WTC11 (cell line): ENCODE results near the gene MEGF9.

Experiments used
- ELF4 ChIP-seq: sonication (generic); formaldehyde crosslinking; IDR thresholded peaks from 2 replicates; pipeline ENCODE4 v1.8.1; 2022; ENCODE audit warnings: low read depth, mild to moderate bottlenecking, moderate library complexity, missing genetic modification reagents
- FOXP1 ChIP-seq: sonication (generic); formaldehyde crosslinking; IDR thresholded peaks from 2 replicates; pipeline ENCODE4 v1.8.0; 2022; ENCODE audit warnings: missing genetic modification reagents, mild to moderate bottlenecking, moderate library complexity, borderline replicate concordance
- OVOL2 ChIP-seq: fragments of 250-450 bp; sonication (Bioruptor Pico); IDR thresholded peaks from 2 replicates; pipeline ENCODE4 v1.9.0; 2021; ENCODE audit warnings: mild to moderate bottlenecking, borderline replicate concordance
- SP1 ChIP-seq: sonication (generic); formaldehyde crosslinking; conservative IDR thresholded peaks from 2 replicates; pipeline ENCODE4 v1.8.1; 2022; ENCODE audit warnings: missing genetic modification reagents
- USF2 ChIP-seq: sonication (generic); formaldehyde crosslinking; IDR thresholded peaks from 2 replicates; pipeline ENCODE4 v1.8.1; 2023; ENCODE audit warnings: mild to moderate bottlenecking, missing genetic modification reagents, moderate library complexity
- ZNF317 ChIP-seq: sonication (generic); formaldehyde crosslinking; IDR thresholded peaks from 2 replicates; pipeline ENCODE4 v1.8.1; 2023; ENCODE audit warnings: low read depth, mild to moderate bottlenecking, moderate library complexity, missing genetic modification reagents, borderline replicate concordance
- TF ChIP-seq, protein P1 (sequence below): sonication (generic); formaldehyde crosslinking; IDR thresholded peaks from 2 replicates; pipeline ENCODE4 v1.8.1; 2022; ENCODE audit warnings: low read depth, missing genetic modification reagents, borderline replicate concordance
- TF ChIP-seq, protein P2 (sequence below): fragments of 200-600 bp; IDR thresholded peaks from 2 replicates; pipeline ENCODE4 v1.8.0; 2022; ENCODE audit warnings: antibody characterized with exemption
- TF ChIP-seq, protein P3 (sequence below): sonication (generic); formaldehyde crosslinking; IDR thresholded peaks from 2 replicates; pipeline ENCODE4 v1.8.0; 2022; ENCODE audit warnings: missing genetic modification reagents
- TF ChIP-seq, protein P4 (sequence below): fragments of 250-450 bp; sonication (Bioruptor Pico); IDR thresholded peaks from 2 replicates; pipeline ENCODE4 v2.1.2; 2022; ENCODE audit warnings: mild to moderate bottlenecking, moderate library complexity
- TF ChIP-seq, protein P5 (sequence below): sonication (generic); formaldehyde crosslinking; IDR thresholded peaks from 2 replicates; pipeline ENCODE4 v1.8.1; 2022; ENCODE audit warnings: missing genetic modification reagents, borderline replicate concordance

GRCh38 chr9:120676767-120677402 is 37.4 kb downstream of the MEGF9 start:
- TF ChIP-seq, protein P1, sequence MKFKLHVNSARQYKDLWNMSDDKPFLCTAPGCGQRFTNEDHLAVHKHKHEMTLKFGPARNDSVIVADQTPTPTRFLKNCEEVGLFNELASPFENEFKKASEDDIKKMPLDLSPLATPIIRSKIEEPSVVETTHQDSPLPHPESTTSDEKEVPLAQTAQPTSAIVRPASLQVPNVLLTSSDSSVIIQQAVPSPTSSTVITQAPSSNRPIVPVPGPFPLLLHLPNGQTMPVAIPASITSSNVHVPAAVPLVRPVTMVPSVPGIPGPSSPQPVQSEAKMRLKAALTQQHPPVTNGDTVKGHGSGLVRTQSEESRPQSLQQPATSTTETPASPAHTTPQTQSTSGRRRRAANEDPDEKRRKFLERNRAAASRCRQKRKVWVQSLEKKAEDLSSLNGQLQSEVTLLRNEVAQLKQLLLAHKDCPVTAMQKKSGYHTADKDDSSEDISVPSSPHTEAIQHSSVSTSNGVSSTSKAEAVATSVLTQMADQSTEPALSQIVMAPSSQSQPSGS (CRISPR knock-in tag): no peak
- TF ChIP-seq, protein P2, sequence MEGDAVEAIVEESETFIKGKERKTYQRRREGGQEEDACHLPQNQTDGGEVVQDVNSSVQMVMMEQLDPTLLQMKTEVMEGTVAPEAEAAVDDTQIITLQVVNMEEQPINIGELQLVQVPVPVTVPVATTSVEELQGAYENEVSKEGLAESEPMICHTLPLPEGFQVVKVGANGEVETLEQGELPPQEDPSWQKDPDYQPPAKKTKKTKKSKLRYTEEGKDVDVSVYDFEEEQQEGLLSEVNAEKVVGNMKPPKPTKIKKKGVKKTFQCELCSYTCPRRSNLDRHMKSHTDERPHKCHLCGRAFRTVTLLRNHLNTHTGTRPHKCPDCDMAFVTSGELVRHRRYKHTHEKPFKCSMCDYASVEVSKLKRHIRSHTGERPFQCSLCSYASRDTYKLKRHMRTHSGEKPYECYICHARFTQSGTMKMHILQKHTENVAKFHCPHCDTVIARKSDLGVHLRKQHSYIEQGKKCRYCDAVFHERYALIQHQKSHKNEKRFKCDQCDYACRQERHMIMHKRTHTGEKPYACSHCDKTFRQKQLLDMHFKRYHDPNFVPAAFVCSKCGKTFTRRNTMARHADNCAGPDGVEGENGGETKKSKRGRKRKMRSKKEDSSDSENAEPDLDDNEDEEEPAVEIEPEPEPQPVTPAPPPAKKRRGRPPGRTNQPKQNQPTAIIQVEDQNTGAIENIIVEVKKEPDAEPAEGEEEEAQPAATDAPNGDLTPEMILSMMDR: no peak
- TF ChIP-seq, protein P3, sequence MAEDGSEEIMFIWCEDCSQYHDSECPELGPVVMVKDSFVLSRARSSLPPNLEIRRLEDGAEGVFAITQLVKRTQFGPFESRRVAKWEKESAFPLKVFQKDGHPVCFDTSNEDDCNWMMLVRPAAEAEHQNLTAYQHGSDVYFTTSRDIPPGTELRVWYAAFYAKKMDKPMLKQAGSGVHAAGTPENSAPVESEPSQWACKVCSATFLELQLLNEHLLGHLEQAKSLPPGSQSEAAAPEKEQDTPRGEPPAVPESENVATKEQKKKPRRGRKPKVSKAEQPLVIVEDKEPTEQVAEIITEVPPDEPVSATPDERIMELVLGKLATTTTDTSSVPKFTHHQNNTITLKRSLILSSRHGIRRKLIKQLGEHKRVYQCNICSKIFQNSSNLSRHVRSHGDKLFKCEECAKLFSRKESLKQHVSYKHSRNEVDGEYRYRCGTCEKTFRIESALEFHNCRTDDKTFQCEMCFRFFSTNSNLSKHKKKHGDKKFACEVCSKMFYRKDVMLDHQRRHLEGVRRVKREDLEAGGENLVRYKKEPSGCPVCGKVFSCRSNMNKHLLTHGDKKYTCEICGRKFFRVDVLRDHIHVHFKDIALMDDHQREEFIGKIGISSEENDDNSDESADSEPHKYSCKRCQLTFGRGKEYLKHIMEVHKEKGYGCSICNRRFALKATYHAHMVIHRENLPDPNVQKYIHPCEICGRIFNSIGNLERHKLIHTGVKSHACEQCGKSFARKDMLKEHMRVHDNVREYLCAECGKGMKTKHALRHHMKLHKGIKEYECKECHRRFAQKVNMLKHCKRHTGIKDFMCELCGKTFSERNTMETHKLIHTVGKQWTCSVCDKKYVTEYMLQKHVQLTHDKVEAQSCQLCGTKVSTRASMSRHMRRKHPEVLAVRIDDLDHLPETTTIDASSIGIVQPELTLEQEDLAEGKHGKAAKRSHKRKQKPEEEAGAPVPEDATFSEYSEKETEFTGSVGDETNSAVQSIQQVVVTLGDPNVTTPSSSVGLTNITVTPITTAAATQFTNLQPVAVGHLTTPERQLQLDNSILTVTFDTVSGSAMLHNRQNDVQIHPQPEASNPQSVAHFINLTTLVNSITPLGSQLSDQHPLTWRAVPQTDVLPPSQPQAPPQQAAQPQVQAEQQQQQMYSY (CRISPR knock-in tag): no peak
- no peak for TF ChIP-seq ZNF317 (CRISPR knock-in tag)
- TF ChIP-seq ELF4 (CRISPR knock-in tag): no peak
- TF ChIP-seq OVOL2 (CRISPR knock-in tag): no peak
- TF ChIP-seq SP1 (CRISPR knock-in tag): no peak
- TF ChIP-seq, protein P4, sequence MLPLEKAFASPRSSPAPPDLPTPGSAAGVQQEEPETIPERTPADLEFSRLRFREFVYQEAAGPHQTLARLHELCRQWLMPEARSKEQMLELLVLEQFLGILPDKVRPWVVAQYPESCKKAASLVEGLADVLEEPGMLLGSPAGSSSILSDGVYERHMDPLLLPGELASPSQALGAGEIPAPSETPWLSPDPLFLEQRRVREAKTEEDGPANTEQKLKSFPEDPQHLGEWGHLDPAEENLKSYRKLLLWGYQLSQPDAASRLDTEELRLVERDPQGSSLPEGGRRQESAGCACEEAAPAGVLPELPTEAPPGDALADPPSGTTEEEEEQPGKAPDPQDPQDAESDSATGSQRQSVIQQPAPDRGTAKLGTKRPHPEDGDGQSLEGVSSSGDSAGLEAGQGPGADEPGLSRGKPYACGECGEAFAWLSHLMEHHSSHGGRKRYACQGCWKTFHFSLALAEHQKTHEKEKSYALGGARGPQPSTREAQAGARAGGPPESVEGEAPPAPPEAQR (CRISPR knock-in tag): no peak
- TF ChIP-seq FOXP1: no peak
- TF ChIP-seq, protein P5, sequence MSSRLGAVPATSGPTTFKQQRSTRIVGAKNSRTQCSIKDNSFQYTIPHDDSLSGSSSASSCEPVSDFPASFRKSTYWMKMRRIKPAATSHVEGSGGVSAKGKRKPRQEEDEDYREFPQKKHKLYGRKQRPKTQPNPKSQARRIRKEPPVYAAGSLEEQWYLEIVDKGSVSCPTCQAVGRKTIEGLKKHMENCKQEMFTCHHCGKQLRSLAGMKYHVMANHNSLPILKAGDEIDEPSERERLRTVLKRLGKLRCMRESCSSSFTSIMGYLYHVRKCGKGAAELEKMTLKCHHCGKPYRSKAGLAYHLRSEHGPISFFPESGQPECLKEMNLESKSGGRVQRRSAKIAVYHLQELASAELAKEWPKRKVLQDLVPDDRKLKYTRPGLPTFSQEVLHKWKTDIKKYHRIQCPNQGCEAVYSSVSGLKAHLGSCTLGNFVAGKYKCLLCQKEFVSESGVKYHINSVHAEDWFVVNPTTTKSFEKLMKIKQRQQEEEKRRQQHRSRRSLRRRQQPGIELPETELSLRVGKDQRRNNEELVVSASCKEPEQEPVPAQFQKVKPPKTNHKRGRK (CRISPR knock-in tag): no peak
- no peak for TF ChIP-seq USF2 (CRISPR knock-in tag)
